ENCODE measurements around the gene DRAM1. TPM values are rescaled to one million over a fixed set of nuclear protein-coding genes. Genes with fewer than 3 reads are reported as not detected.

DRAM1 gene
- total RNA-seq, 1 experiment from 2014 or later = 6.5 TPM

DNA sequence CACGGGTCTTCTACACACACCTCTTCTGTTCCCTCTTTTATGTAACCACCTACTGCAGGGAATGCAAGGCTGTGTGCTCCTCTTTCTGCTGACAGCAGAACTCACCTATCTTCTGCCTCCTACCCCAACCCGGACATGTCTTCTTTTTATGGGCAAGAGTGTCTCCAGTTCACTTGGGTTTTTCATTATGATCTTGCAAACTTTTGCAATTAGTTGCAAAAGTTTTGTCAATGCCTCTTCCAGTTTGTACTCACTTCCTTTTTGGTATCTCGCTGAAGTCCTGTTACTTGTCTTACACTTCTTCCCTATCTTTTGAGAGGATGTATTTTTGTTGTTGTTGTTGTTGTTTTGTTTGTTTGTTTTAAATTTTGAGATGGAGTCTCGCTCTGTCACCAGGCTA lies 50.6 kb downstream of the DRAM1 start:
- Histone ChIP-seq H3K9ac (ENCODE audit: extremely low read depth, insufficient read length, low read length) (no peak overlapping the region), H2BK5ac (ENCODE audit: insufficient read length, low read length) (no peak overlapping the region), H4K91ac (ENCODE audit: insufficient read length, low read depth, low read length) (no peak overlapping the region), H3K79me1 (ENCODE audit: insufficient read depth, low read depth, low read length, poor library complexity, severe bottlenecking) (no peaks in the 10 kb centered on the region), H2AK5ac (ENCODE audit: insufficient read length, low read length) (no peak overlapping the region), H2AFZ (ENCODE audit: low read length) (no peak overlapping the region), H3T11ph (ENCODE audit: low read length) (no peak overlapping the region), H3K23me2 (ENCODE audit: insufficient read length, low read depth, low read length, poor library complexity, severe bottlenecking) (no peaks in the 10 kb centered on the region), H2BK15ac (ENCODE audit: low read depth, low read length) (no peak overlapping the region), H3K4me1 (ENCODE audit: insufficient read depth, low read length) (no peaks in the 10 kb centered on the region), H2BK12ac (ENCODE audit: insufficient read length, low read depth, low read length) (no peak overlapping the region), H4K8ac (replicated peaks; ENCODE audit: insufficient read length, low read depth, low read length) (no peak overlapping the region), H3K27ac (ENCODE audit: insufficient read length, low read depth, low read length) (no peak overlapping the region), H4K20me1 (ENCODE audit: control insufficient read depth, insufficient read depth, insufficient read length) (no peaks in the 10 kb centered on the region), H2BK20ac (ENCODE audit: low read depth, low read length, poor library complexity, severe bottlenecking) (no peak overlapping the region), H3K4me2 (ENCODE audit: insufficient read depth, insufficient read length, low read length) (no peak overlapping the region), H3K23ac (ENCODE audit: insufficient read length, low read depth, low read length) (no peak overlapping the region), H3K18ac (ENCODE audit: insufficient read length, low read depth, low read length) (no peak overlapping the region), H3K9me3 (ENCODE audit: control insufficient read depth, low read depth, low read length) (no peaks in the 10 kb centered on the region), H3K27me3 (ENCODE audit: insufficient read depth, low read length) (no peaks in the 10 kb centered on the region), H3K4ac (ENCODE audit: low read depth, low read length) (no peak overlapping the region), H2BK120ac (ENCODE audit: low read depth, low read length, poor library complexity, severe bottlenecking) (no peak overlapping the region), H4K5ac (ENCODE audit: insufficient read length, low read depth, low read length) (no peak overlapping the region), H3K14ac (ENCODE audit: insufficient read depth, low read length) (no peak overlapping the region), H3K79me2 (ENCODE audit: insufficient read depth, low read length) (no peaks in the 10 kb centered on the region), H3K56ac (ENCODE audit: insufficient read length, low read depth, low read length) (no peak overlapping the region)
- Mint-ChIP-seq H3K9me3 (peaks cover 0 to 4% of the 10 kb centered on the region in 2 experiments; a peak in 3 of 5 replicates), H3K4me1 (no peaks in the 10 kb centered on the region), H3K27me3 (ENCODE audit: low read depth) (no peaks in the 10 kb centered on the region; the same call in 1 of the 2 replicates), H3K4me3 (no peak overlapping the region), H3K27ac (no peak overlapping the region), H3K36me3 (ENCODE audit: insufficient read depth in 1 of 3, low read depth in 3 of 3) (no peaks in the 10 kb centered on the region)
- no peak for DNase-seq
- no CpG with 5 or more reads among the region's 4 CpGs for WGBS (ENCODE audit: extremely low coverage, insufficient read length, low lambda C conversion rate)
- no peak for TF ChIP-seq CTCF (conservative IDR thresholded peaks at IDR 0.05)
